HEK293 (cell line): ENCODE measurements around the gene PTGER1.

Experiments
- CTCF ChIA-PET: fragments of 350-600 bp; formaldehyde crosslinking; extraction: SDS; loops from one replicate; lab custom pipeline; 2021; ENCODE audit warnings: antibody characterized with exemption; lab: Yijun Ruan, JAX
- POLR2A ChIA-PET: fragments of 300-600 bp; formaldehyde crosslinking; extraction: SDS; loops from one replicate; lab custom pipeline; 2020; ENCODE audit warnings: antibody characterized with exemption, inconsistent platforms; lab: Yijun Ruan, JAX
- H3K27ac ChIP-seq: fragments of 200-500 bp; sonication (Bioruptor generic); 2 replicates; pipeline ENCODE4 v1.5.1; 2014; ENCODE audit warnings: low read depth, low read length, control low read depth, inconsistent platforms; ENCODE audit errors: extremely low read depth
- H3K36me3 ChIP-seq, 2 experiments: fragments of 200-500 bp in 1 of 2; sonication (Bioruptor generic) in 1 of 2; 1 replicate in 1 of 2; 2 replicates in 1 of 2; pipeline ENCODE4 v1.5.1; 2014 to 2017; ENCODE audit warnings: inconsistent platforms in 2 of 2, low read length in 2 of 2; ENCODE audit not compliant: control insufficient read depth in 2 of 2, insufficient read depth in 1 of 2
- H3K4me1 ChIP-seq: fragments of 200-500 bp; sonication (Bioruptor generic); 2 replicates; pipeline ENCODE4 v1.5.1; 2014; ENCODE audit warnings: mild to moderate bottlenecking, low read length, inconsistent platforms; ENCODE audit not compliant: control insufficient read depth, insufficient read depth
- H3K4me3 ChIP-seq: 2 replicates; pipeline ENCODE4 v1.5.1; 2011; ENCODE audit warnings: low read depth, mild to moderate bottlenecking, control low read depth, low read length, moderate library complexity
- H3K9me3 ChIP-seq: fragments of 200-500 bp; sonication (Bioruptor generic); 2 replicates; pipeline ENCODE4 v1.5.1; 2014; ENCODE audit warnings: low read depth, low read length, inconsistent platforms; ENCODE audit not compliant: control insufficient read depth, insufficient read depth
- KLF16 ChIP-seq: fragments of 450-650 bp; formaldehyde crosslinking; IDR thresholded peaks from 2 replicates; pipeline ENCODE4 v1.5.1; 2017; ENCODE audit warnings: missing biosample characterization, missing genetic modification characterization
- KLF9 ChIP-seq: fragments of 450-650 bp; formaldehyde crosslinking; IDR thresholded peaks from 2 replicates; pipeline ENCODE4 v1.5.1; 2016; ENCODE audit warnings: missing biosample characterization, missing genetic modification characterization, low read depth
- PRDM1 ChIP-seq: fragments of 450-650 bp; formaldehyde crosslinking; IDR thresholded peaks from 2 replicates; pipeline ENCODE4; 2016; ENCODE audit warnings: missing biosample characterization, missing genetic modification characterization
- ZBTB17 ChIP-seq: fragments of 450-650 bp; formaldehyde crosslinking; IDR thresholded peaks from 2 replicates; pipeline ENCODE4 v1.5.1; 2016; ENCODE audit warnings: missing biosample characterization, missing genetic modification characterization
- ZEB2 ChIP-seq: fragments of 450-650 bp; formaldehyde crosslinking; IDR thresholded peaks from 2 replicates; pipeline ENCODE4 v1.5.1; 2016; ENCODE audit warnings: missing biosample characterization, missing genetic modification characterization
- ZNF133 ChIP-seq: fragments of 450-650 bp; formaldehyde crosslinking; IDR thresholded peaks from 2 replicates; pipeline ENCODE4 v1.5.1; 2016; ENCODE audit warnings: missing biosample characterization, missing genetic modification characterization
- ZNF138 ChIP-seq: fragments of 450-650 bp; formaldehyde crosslinking; IDR thresholded peaks from 2 replicates; pipeline ENCODE4 v1.5.1; 2016; ENCODE audit warnings: missing biosample characterization, missing genetic modification characterization, borderline replicate concordance
- ZNF341 ChIP-seq: fragments of 450-650 bp; formaldehyde crosslinking; IDR thresholded peaks from 2 replicates; pipeline ENCODE4; 2016; ENCODE audit warnings: low read depth, missing biosample characterization, missing genetic modification characterization
- ZNF366 ChIP-seq: fragments of 450-650 bp; formaldehyde crosslinking; conservative IDR thresholded peaks from 2 replicates; pipeline ENCODE4 v1.5.1; 2016; ENCODE audit warnings: missing biosample characterization, missing genetic modification characterization
- ZNF37A ChIP-seq: fragments of 450-650 bp; IDR thresholded peaks from 2 replicates; pipeline ENCODE4 v1.5.1; 2018; ENCODE audit warnings: missing biosample characterization, missing genetic modification characterization
- ZNF660 ChIP-seq: fragments of 450-650 bp; IDR thresholded peaks from 2 replicates; pipeline ENCODE4 v1.5.1; 2018; ENCODE audit warnings: missing biosample characterization, mild to moderate bottlenecking, missing genetic modification characterization
- ZNF677 ChIP-seq: fragments of 450-650 bp; IDR thresholded peaks from 2 replicates; pipeline ENCODE4 v1.5.0; 2018; ENCODE audit warnings: missing biosample characterization, mild to moderate bottlenecking, missing genetic modification characterization, moderate library complexity
- ZSCAN5A ChIP-seq: fragments of 450-650 bp; formaldehyde crosslinking; IDR thresholded peaks from 2 replicates; pipeline ENCODE4 v1.5.1; 2016; ENCODE audit warnings: missing biosample characterization, missing genetic modification characterization
- TF ChIP-seq, protein P1 (sequence below): fragments of 450-650 bp; formaldehyde crosslinking; conservative IDR thresholded peaks from 2 replicates; pipeline ENCODE4 v1.5.1; 2016; ENCODE audit warnings: low read depth, missing biosample characterization, missing genetic modification characterization
- TF ChIP-seq, protein P2 (sequence below): fragments of 450-650 bp; formaldehyde crosslinking; IDR thresholded peaks from 2 replicates; pipeline ENCODE4 v1.5.1; 2016; ENCODE audit warnings: missing biosample characterization, missing genetic modification characterization
- TF ChIP-seq, protein P3 (sequence below): fragments of 450-650 bp; formaldehyde crosslinking; IDR thresholded peaks from 2 replicates; pipeline ENCODE4 v1.5.1; 2016; ENCODE audit warnings: missing biosample characterization, missing genetic modification characterization
- TF ChIP-seq, protein P4 (sequence below): fragments of 450-650 bp; formaldehyde crosslinking; IDR thresholded peaks from 2 replicates; pipeline ENCODE4 v1.5.1; 2016; ENCODE audit warnings: missing biosample characterization, missing genetic modification characterization

The PTGER1 gene

GRCh38 chr19:14517446-14517839 lies 42.3 kb upstream of the PTGER1 start:
- TF ChIP-seq, protein P1, sequence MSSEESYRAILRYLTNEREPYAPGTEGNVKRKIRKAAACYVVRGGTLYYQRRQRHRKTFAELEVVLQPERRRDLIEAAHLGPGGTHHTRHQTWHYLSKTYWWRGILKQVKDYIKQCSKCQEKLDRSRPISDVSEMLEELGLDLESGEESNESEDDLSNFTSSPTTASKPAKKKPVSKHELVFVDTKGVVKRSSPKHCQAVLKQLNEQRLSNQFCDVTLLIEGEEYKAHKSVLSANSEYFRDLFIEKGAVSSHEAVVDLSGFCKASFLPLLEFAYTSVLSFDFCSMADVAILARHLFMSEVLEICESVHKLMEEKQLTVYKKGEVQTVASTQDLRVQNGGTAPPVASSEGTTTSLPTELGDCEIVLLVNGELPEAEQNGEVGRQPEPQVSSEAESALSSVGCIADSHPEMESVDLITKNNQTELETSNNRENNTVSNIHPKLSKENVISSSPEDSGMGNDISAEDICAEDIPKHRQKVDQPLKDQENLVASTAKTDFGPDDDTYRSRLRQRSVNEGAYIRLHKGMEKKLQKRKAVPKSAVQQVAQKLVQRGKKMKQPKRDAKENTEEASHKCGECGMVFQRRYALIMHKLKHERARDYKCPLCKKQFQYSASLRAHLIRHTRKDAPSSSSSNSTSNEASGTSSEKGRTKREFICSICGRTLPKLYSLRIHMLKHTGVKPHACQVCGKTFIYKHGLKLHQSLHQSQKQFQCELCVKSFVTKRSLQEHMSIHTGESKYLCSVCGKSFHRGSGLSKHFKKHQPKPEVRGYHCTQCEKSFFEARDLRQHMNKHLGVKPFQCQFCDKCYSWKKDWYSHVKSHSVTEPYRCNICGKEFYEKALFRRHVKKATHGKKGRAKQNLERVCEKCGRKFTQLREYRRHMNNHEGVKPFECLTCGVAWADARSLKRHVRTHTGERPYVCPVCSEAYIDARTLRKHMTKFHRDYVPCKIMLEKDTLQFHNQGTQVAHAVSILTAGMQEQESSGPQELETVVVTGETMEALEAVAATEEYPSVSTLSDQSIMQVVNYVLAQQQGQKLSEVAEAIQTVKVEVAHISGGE, result no peak
- TF ChIP-seq KLF16 (tag by site-specific recombination) (no peak), ZNF366 (no peak), ZNF138 (tag by site-specific recombination) (no peak), ZNF677 (tag by site-specific recombination) (no peak), ZSCAN5A (tag by site-specific recombination) (no peak)
- TF ChIP-seq, protein P2, sequence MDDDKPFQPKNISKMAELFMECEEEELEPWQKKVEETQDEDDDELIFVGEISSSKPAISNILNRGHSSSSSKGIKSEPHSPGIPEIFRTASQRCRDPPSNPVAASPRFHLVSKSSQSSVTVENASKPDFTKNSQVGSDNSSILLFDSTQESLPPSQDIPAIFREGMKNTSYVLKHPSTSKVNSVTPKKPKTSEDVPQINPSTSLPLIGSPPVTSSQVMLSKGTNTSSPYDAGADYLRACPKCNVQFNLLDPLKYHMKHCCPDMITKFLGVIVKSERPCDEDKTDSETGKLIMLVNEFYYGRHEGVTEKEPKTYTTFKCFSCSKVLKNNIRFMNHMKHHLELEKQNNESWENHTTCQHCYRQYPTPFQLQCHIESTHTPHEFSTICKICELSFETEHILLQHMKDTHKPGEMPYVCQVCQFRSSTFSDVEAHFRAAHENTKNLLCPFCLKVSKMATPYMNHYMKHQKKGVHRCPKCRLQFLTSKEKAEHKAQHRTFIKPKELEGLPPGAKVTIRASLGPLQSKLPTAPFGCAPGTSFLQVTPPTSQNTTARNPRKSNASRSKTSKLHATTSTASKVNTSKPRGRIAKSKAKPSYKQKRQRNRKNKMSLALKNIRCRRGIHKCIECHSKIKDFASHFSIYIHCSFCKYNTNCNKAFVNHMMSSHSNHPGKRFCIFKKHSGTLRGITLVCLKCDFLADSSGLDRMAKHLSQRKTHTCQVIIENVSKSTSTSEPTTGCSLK (tag by site-specific recombination), result no peak
- TF ChIP-seq, all 188 proteins: peak for 0
- H3K27ac ChIP-seq, result peak overlapping the region; percentile 96
- H3K36me3 ChIP-seq, result peaks cover 3 to 39% of the 10 kb centered on the region in 2 experiments; a peak in 1 of 3 replicates
- H3K4me3 ChIP-seq, result peak overlapping the region; percentile 97
- H3K9me3 ChIP-seq, result no peaks in the 10 kb centered on the region
- CTCF ChIA-PET, result interaction anchor here (2.1 kb wide), 1 partner anchor 13 kb away, joined by 5 read pairs; no protein-coding TSS in a partner anchor
- POLR2A ChIA-PET, result interaction anchor here (0.6 to 2.6 kb wide), 15 partner anchors 9 to 173 kb away, joined by 3 to 48 read pairs (median 4); partner anchors contain the start of genes GIPC1, NDUFB7 and ZNF333
- H3K4me1 ChIP-seq, result no peaks in the 10 kb centered on the region; the same call in 1 of the 2 replicates

- TF ChIP-seq ZNF37A (no peak), ZNF341 (tag by site-specific recombination) (peak; percentile 74), PRDM1 (tag by site-specific recombination) (no peak), ZNF133 (tag by site-specific recombination) (no peak), ZBTB17 (tag by site-specific recombination) (peak; percentile 73), ZNF660 (tag by site-specific recombination) (0 out of 2 replicates have a peak, but pooled peaks have one; percentile 52), ZEB2 (tag by site-specific recombination) (no peak), KLF9 (tag by site-specific recombination) (peak; percentile 37; the same call in 1 of the 2 replicates)
- TF ChIP-seq, protein P3, sequence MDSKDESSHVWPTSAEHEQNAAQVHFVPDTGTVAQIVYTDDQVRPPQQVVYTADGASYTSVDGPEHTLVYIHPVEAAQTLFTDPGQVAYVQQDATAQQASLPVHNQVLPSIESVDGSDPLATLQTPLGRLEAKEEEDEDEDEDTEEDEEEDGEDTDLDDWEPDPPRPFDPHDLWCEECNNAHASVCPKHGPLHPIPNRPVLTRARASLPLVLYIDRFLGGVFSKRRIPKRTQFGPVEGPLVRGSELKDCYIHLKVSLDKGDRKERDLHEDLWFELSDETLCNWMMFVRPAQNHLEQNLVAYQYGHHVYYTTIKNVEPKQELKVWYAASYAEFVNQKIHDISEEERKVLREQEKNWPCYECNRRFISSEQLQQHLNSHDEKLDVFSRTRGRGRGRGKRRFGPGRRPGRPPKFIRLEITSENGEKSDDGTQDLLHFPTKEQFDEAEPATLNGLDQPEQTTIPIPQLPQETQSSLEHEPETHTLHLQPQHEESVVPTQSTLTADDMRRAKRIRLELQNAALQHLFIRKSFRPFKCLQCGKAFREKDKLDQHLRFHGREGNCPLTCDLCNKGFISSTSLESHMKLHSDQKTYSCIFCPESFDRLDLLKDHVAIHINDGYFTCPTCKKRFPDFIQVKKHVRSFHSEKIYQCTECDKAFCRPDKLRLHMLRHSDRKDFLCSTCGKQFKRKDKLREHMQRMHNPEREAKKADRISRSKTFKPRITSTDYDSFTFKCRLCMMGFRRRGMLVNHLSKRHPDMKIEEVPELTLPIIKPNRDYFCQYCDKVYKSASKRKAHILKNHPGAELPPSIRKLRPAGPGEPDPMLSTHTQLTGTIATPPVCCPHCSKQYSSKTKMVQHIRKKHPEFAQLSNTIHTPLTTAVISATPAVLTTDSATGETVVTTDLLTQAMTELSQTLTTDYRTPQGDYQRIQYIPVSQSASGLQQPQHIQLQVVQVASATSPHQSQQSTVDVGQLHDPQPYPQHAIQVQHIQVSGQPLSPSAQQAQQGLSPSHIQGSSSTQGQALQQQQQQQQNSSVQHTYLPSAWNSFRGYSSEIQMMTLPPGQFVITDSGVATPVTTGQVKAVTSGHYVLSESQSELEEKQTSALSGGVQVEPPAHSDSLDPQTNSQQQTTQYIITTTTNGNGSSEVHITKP (tag by site-specific recombination), result peak; percentile 58; the same call in 1 of the 2 replicates
- TF ChIP-seq, protein P4, sequence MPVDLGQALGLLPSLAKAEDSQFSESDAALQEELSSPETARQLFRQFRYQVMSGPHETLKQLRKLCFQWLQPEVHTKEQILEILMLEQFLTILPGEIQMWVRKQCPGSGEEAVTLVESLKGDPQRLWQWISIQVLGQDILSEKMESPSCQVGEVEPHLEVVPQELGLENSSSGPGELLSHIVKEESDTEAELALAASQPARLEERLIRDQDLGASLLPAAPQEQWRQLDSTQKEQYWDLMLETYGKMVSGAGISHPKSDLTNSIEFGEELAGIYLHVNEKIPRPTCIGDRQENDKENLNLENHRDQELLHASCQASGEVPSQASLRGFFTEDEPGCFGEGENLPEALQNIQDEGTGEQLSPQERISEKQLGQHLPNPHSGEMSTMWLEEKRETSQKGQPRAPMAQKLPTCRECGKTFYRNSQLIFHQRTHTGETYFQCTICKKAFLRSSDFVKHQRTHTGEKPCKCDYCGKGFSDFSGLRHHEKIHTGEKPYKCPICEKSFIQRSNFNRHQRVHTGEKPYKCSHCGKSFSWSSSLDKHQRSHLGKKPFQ (tag by site-specific recombination), result no peak
- TF ChIP-seq, all 188 proteins: peak for 5
- H3K4me3 ChIP-seq, result peak overlapping the region; percentile 97
- H3K36me3 ChIP-seq, result peaks cover 3 to 39% of the 10 kb centered on the region in 2 experiments; a peak in 1 of 3 replicates
- peak overlapping the region; percentile 96; the same call in 1 of the 2 replicates for H3K27ac ChIP-seq
- CTCF ChIA-PET, result interaction anchor here (0.7 to 2.1 kb wide), 2 partner anchors 12 to 15 kb away, joined by 3 to 5 read pairs; no protein-coding TSS in a partner anchor
- POLR2A ChIA-PET, result interaction anchor here (0.7 to 2.6 kb wide), 8 partner anchors 11 to 55 kb away, joined by 3 to 48 read pairs (median 8); partner anchors contain the start of genes GIPC1 and NDUFB7
- H3K9me3 ChIP-seq, result no peaks in the 10 kb centered on the region
- H3K4me1 ChIP-seq, result no peaks in the 10 kb centered on the region; the same call in 1 of the 2 replicates
Measured at GRCh38 chr19:14516746-14517438, 41.7 kb upstream of the PTGER1 start.
